KBM-7 (cell line): Measurements from ENCODE around the gene ATXN7L2.

Experiments
- DNase-seq: peaks from one replicate; pipeline ENCODE4 v3.0.0-alpha.2; 2015
- in situ Hi-C: fragments of 300-500 bp; cut with MboI; formaldehyde crosslinking; loops from 2 replicates; pipeline ENCODE4 v1.14.3; 2020; ENCODE audit warnings: low sequenced_read_pairs, low pct_unique_long_range_greater_than_20kb, mixed read lengths

ATXN7L2 gene

GRCh38 chr1:109537450-109538178, 53.9 kb downstream of the ATXN7L2 start:
- in situ Hi-C loops = loop anchor here (25.0 kb wide), 1 partner anchor 450 kb away; the partner anchor contains the start of gene AHCYL1
- no peak for DNase-seq

GRCh38 chr1:109538827-109539555, 55.3 kb downstream of the ATXN7L2 start:
- in situ Hi-C loops = loop anchor here (25.0 kb wide), 1 partner anchor 448 kb away; the partner anchor contains the start of gene AHCYL1
- no peak for DNase-seq

- in situ Hi-C loops = loop anchor here (10.0 to 25.0 kb wide), 3 partner anchors 95 to 448 kb away; partner anchors contain the start of gene AHCYL1
- no peak for DNase-seq
These were observed 56.0 kb downstream of the ATXN7L2 start, which contains the start of gene GPR61 for GRCh38 chr1:109539676-109540075. Gene GPR61, plus strand, starts transcription at chr1:109539872. Its CDS starts 3,151 bp downstream, at chr1:109543023.

GRCh38 chr1:109541102-109541501, 57.4 kb downstream of the ATXN7L2 start:
- no peak for DNase-seq
- in situ Hi-C loops = loop anchor here (10.0 to 25.0 kb wide), 3 partner anchors 94 to 446 kb away; partner anchors contain the start of gene AHCYL1
